ENCODE measurements around the gene MOSPD2.

The MOSPD2 gene

GRCh38 chrX:14913241-14913640, 40.0 kb downstream of the MOSPD2 start:
- H3K36me3 ChIP-seq (replicated peaks) = no peaks in the 10 kb centered on the region
- H3K27ac ChIP-seq = no peak overlapping the region
- no peaks in the 10 kb centered on the region for H3K27me3 ChIP-seq (replicated peaks)
- in situ Hi-C loops (cut with HindIII; ENCODE audit: low pct_ligation_motif_present, low sequenced_read_pairs) = no loop called here
- no peak for TF ChIP-seq CTCF (IDR thresholded peaks at IDR 0.05; ENCODE audit: low read depth, low read length, missing control alignments)
- H3K4me3 ChIP-seq (ENCODE audit: low read depth, low read length) = no peak overlapping the region
- peak; percentile 24 for DNase-seq

- H3K27ac ChIP-seq = no peak overlapping the region
- no peaks in the 10 kb centered on the region for H3K36me3 ChIP-seq (replicated peaks)
- H3K27me3 ChIP-seq (replicated peaks) = no peaks in the 10 kb centered on the region
- H3K4me3 ChIP-seq (ENCODE audit: low read depth, low read length) = no peak overlapping the region
- no peak for DNase-seq
- in situ Hi-C loops (cut with HindIII; ENCODE audit: low pct_ligation_motif_present, low sequenced_read_pairs) = no loop called here
- TF ChIP-seq CTCF (IDR thresholded peaks at IDR 0.05; ENCODE audit: low read depth, low read length, missing control alignments) = no peak
Observed at GRCh38 chrX:14915596-14915995, 42.4 kb downstream of the MOSPD2 start.

GRCh38 chrX:14916017-14916674, 42.9 kb downstream of the MOSPD2 start:
- H3K36me3 ChIP-seq (replicated peaks) = no peaks in the 10 kb centered on the region

GRCh38 chrX:14919407-14919806, 46.2 kb downstream of the MOSPD2 start:
- no peak for TF ChIP-seq CTCF (IDR thresholded peaks at IDR 0.05; ENCODE audit: low read depth, low read length, missing control alignments)
- DNase-seq = no peak
- Histone ChIP-seq H3K27ac (no peak overlapping the region), H3K36me3 (replicated peaks) (no peaks in the 10 kb centered on the region), H3K27me3 (replicated peaks) (no peaks in the 10 kb centered on the region), H3K4me3 (ENCODE audit: low read depth, low read length) (no peak overlapping the region)
- in situ Hi-C loops (cut with HindIII; ENCODE audit: low pct_ligation_motif_present, low sequenced_read_pairs) = no loop called here

More at GRCh38 chrX:14916017-14916674, 42.9 kb downstream of the MOSPD2 start:
- peak; percentile 66 for DNase-seq
- Histone ChIP-seq H3K27me3 (replicated peaks) (no peaks in the 10 kb centered on the region), H3K4me3 (ENCODE audit: low read depth, low read length) (no peak overlapping the region), H3K27ac (no peak overlapping the region)
- in situ Hi-C loops (cut with HindIII; ENCODE audit: low pct_ligation_motif_present, low sequenced_read_pairs) = no loop called here
- no peak for TF ChIP-seq CTCF (IDR thresholded peaks at IDR 0.05; ENCODE audit: low read depth, low read length, missing control alignments)

- Histone ChIP-seq H3K36me3 (replicated peaks) (no peaks in the 10 kb centered on the region), H3K4me3 (ENCODE audit: low read depth, low read length) (no peak overlapping the region), H3K27me3 (replicated peaks) (no peaks in the 10 kb centered on the region), H3K27ac (peak overlapping the region; percentile 7)
- no peak for DNase-seq
- no peak for TF ChIP-seq CTCF (IDR thresholded peaks at IDR 0.05; ENCODE audit: low read depth, low read length, missing control alignments)
- in situ Hi-C loops (cut with HindIII; ENCODE audit: low pct_ligation_motif_present, low sequenced_read_pairs) = no loop called here
Observed at GRCh38 chrX:14920196-14920595, 47.0 kb downstream of the MOSPD2 start.

GRCh38 chrX:14922437-14922836, 49.2 kb downstream of the MOSPD2 start:
- H3K27ac ChIP-seq = peak overlapping the region; percentile 70
- DNase-seq = peak; percentile 88
- peak; percentile 7 for TF ChIP-seq CTCF (IDR thresholded peaks at IDR 0.05; ENCODE audit: low read depth, low read length, missing control alignments)
- in situ Hi-C loops (cut with HindIII; ENCODE audit: low pct_ligation_motif_present, low sequenced_read_pairs) = no loop called here
- no peaks in the 10 kb centered on the region for H3K27me3 ChIP-seq (replicated peaks)
- no peak overlapping the region for H3K4me3 ChIP-seq (ENCODE audit: low read depth, low read length)
- H3K36me3 ChIP-seq (replicated peaks) = no peaks in the 10 kb centered on the region

Data from brain microvascular endothelial cell (primary cell).